Gastrocnemius medialis (tissue), 4 donors: Measurements from ENCODE around the gene RAB9A.

Experiments
- CTCF ChIP-seq, 5 experiments: fragments of 450-650 bp in 3 of 5; fragments of 200-600 bp in 2 of 5; sonication (generic) in 2 of 5; IDR thresholded peaks in 4 of 5; conservative IDR thresholded peaks in 1 of 5; 1 replicate in 4 of 5; 2 replicates in 1 of 5; pipeline ENCODE4 v1.5.1; 2016 to 2019; ENCODE audit warnings: antibody characterized with exemption in 5 of 5, mild to moderate bottlenecking in 3 of 5, moderate library complexity in 3 of 5
- POLR2A ChIP-seq, 2 donors: fragments of 450-650 bp; IDR thresholded peaks; one replicate each; pipeline ENCODE4 v1.6.1; 2017; ENCODE audit warnings: antibody characterized with exemption in 2 of 2, mild to moderate bottlenecking in 2 of 2, moderate library complexity in 2 of 2

GRCh38 chrX:13721819-13722519, 33.0 kb downstream of the RAB9A start:
- TF ChIP-seq CTCF (IDR thresholded peaks at IDR 0.05 in 4 of 5, conservative IDR thresholded peaks at IDR 0.05 in 1 of 5), result no peak
- no peak for TF ChIP-seq POLR2A (IDR thresholded peaks at IDR 0.05)
